Colonic mucosa (tissue), 4 donors: Measurements from ENCODE around the gene C16orf95. TPM values are rescaled to one million over a fixed set of nuclear protein-coding genes. Genes with fewer than 3 reads are reported as not detected.

Experiments used
- DNase-seq: peaks from one replicate; pipeline ENCODE4 v3.0.0-alpha.2; 2020
- H3K27ac ChIP-seq: fragments of 200-600 bp; one replicate; pipeline ENCODE4 v1.8.0; 2021
- H3K27me3 ChIP-seq: fragments of 200-600 bp; one replicate; pipeline ENCODE4 v1.8.0; 2021
- H3K36me3 ChIP-seq: fragments of 200-600 bp; one replicate; pipeline ENCODE4 v1.8.0; 2021
- H3K4me1 ChIP-seq: fragments of 200-600 bp; one replicate; pipeline ENCODE4 v1.8.0; 2021; ENCODE audit warnings: mild to moderate bottlenecking
- H3K4me3 ChIP-seq: fragments of 200-600 bp; one replicate; pipeline ENCODE4 v1.8.0; 2021
- H3K9ac ChIP-seq, 2 donors: one replicate each; pipeline ENCODE4 v1.7.0; 2013; ENCODE audit warnings: control low read depth in 2 of 2, low read depth in 2 of 2, low read length in 2 of 2
- H3K9me3 ChIP-seq: fragments of 200-600 bp; one replicate; pipeline ENCODE4 v1.8.0; 2021
- CTCF ChIP-seq: fragments of 200-600 bp; IDR thresholded peaks from one replicate; pipeline ENCODE4 v1.8.0; 2022; ENCODE audit warnings: antibody characterized with exemption, mild to moderate bottlenecking
- intact Hi-C: fragments of 100-400 bp; cut with DNase I; formaldehyde crosslinking; loops from one replicate; pipeline ENCODE4 v1.14.1; 2022
- total RNA-seq, 2 donors: library from RNA; stranded (reverse); fragmentation: NEBNext Ultra II Directional in 1 of 2; extraction: Animal tissue kit (Norgen Biotek cat#: 25700) in 1 of 2; gene quantifications; one replicate each; pipeline ENCODE4 v1.2.1, GENCODE V29; 2021
- donor health status: healthy.
- donor health status: DM: no; HTN: no; CAD: no.
- donor health status: DM: no; HTN: no; CAD: no.

C16orf95 gene
- total RNA-seq, 2 donors from 2014 or later, result 5.0 to 9.7 TPM

- no peak for DNase-seq
- Histone ChIP-seq H3K36me3 (peaks cover 5% of the 10 kb centered on the region), H3K9me3 (no peaks in the 10 kb centered on the region), H3K27ac (no peak overlapping the region), H3K9ac (no peak overlapping the region), H3K4me1 (no peaks in the 10 kb centered on the region), H3K27me3 (no peaks in the 10 kb centered on the region), H3K4me3 (no peak overlapping the region)
- intact Hi-C loops, result no loop called here
- TF ChIP-seq CTCF, result no peak
These were observed 39.3 kb upstream of the C16orf95 start for GRCh38 chr16:87356491-87356853.

GRCh38 chr16:87353613-87354012 lies 36.4 kb upstream of the C16orf95 start:
- H3K36me3 ChIP-seq, result peaks cover 5% of the 10 kb centered on the region
- no peaks in the 10 kb centered on the region for H3K27me3 ChIP-seq
- H3K4me1 ChIP-seq, result no peaks in the 10 kb centered on the region
- H3K27ac ChIP-seq, result no peak overlapping the region
- no peak overlapping the region for H3K9ac ChIP-seq
- DNase-seq, result no peak
- H3K9me3 ChIP-seq, result no peaks in the 10 kb centered on the region
- intact Hi-C loops, result no loop called here
- H3K4me3 ChIP-seq, result no peak overlapping the region
- no peak for TF ChIP-seq CTCF

- DNase-seq, result no peak
- no peaks in the 10 kb centered on the region for H3K4me1 ChIP-seq
- no peaks in the 10 kb centered on the region for H3K36me3 ChIP-seq
- H3K9me3 ChIP-seq, result no peaks in the 10 kb centered on the region
- no peaks in the 10 kb centered on the region for H3K27me3 ChIP-seq
- intact Hi-C loops, result no loop called here
- no peak overlapping the region for H3K9ac ChIP-seq
- H3K4me3 ChIP-seq, result no peak overlapping the region
- H3K27ac ChIP-seq, result no peak overlapping the region
- no peak for TF ChIP-seq CTCF
These were observed 35.6 kb upstream of the C16orf95 start for GRCh38 chr16:87352818-87353217.

GRCh38 chr16:87351320-87351698 lies 34.1 kb upstream of the C16orf95 start:
- H3K9me3 ChIP-seq, result no peaks in the 10 kb centered on the region
- H3K4me3 ChIP-seq, result no peak overlapping the region
- H3K36me3 ChIP-seq, result no peaks in the 10 kb centered on the region
- no peaks in the 10 kb centered on the region for H3K4me1 ChIP-seq
- TF ChIP-seq CTCF, result no peak
- intact Hi-C loops, result no loop called here
- DNase-seq, result no peak
- H3K27me3 ChIP-seq, result no peaks in the 10 kb centered on the region
- H3K9ac ChIP-seq, result no peak overlapping the region
- no peak overlapping the region for H3K27ac ChIP-seq

- Histone ChIP-seq H3K4me3 (no peak overlapping the region), H3K27ac (no peak overlapping the region), H3K4me1 (no peaks in the 10 kb centered on the region), H3K36me3 (no peaks in the 10 kb centered on the region), H3K9ac (no peak overlapping the region), H3K27me3 (no peaks in the 10 kb centered on the region), H3K9me3 (no peaks in the 10 kb centered on the region)
- TF ChIP-seq CTCF, result no peak
- DNase-seq, result no peak
- intact Hi-C loops, result no loop called here
These were observed 33.6 kb upstream of the C16orf95 start for GRCh38 chr16:87350681-87351319.
